ENCODE measurements around the gene RBM15B.
"Not testable (repeated sequence)": the region's sequence is repeated elsewhere in the genome, so short reads cannot be mapped to it uniquely, and the experiment has no call there.

The RBM15B gene

GRCh38 chr3:51384055-51384725 is 6.9 kb upstream of the RBM15B start:
- H3K4me3 ChIP-seq (ENCODE audit: low read depth, low read length), result peak overlapping the region; percentile 78
- TF ChIP-seq CTCF (IDR thresholded peaks at IDR 0.05; ENCODE audit: low read depth, low read length), result no peak

- TF ChIP-seq CTCF (IDR thresholded peaks at IDR 0.05; ENCODE audit: low read depth, low read length), result no peak
- peak within 1 kb of the TSS; percentile 78 for H3K4me3 ChIP-seq (ENCODE audit: low read depth, low read length)
Measured at GRCh38 chr3:51384726-51385473, 6.2 kb upstream of the RBM15B start, which contains the start of gene MANF. Gene MANF (plus strand): TSS chr3:51385291. CDS start chr3:51385343, 52 bp downstream.

GRCh38 chr3:51385621-51386091 is 5.4 kb upstream of the RBM15B start:
- no peak for TF ChIP-seq CTCF (IDR thresholded peaks at IDR 0.05; ENCODE audit: low read depth, low read length)
- peak overlapping the region; percentile 78 for H3K4me3 ChIP-seq (ENCODE audit: low read depth, low read length)

- H3K4me3 ChIP-seq (ENCODE audit: low read depth, low read length), result peak overlapping the region; percentile 78
- no peak for TF ChIP-seq CTCF (IDR thresholded peaks at IDR 0.05; ENCODE audit: low read depth, low read length)
Measured at GRCh38 chr3:51386159-51386851, 4.8 kb upstream of the RBM15B start.

- no peak for TF ChIP-seq CTCF (IDR thresholded peaks at IDR 0.05; ENCODE audit: low read depth, low read length)
- peak overlapping the region; percentile 78 for H3K4me3 ChIP-seq (ENCODE audit: low read depth, low read length)
Measured at GRCh38 chr3:51386852-51387229, 4.2 kb upstream of the RBM15B start.

- H3K4me3 ChIP-seq (ENCODE audit: low read depth, low read length), result not testable (repeated sequence)
Measured at GRCh38 chr3:51387281-51387680, 3.8 kb upstream of the RBM15B start.

GRCh38 chr3:51388286-51389029 is 2.6 kb upstream of the RBM15B start:
- TF ChIP-seq CTCF (IDR thresholded peaks at IDR 0.05; ENCODE audit: low read depth, low read length), result no peak; the same call in 1 of the 2 replicates
- no peak overlapping the region for H3K4me3 ChIP-seq (ENCODE audit: low read depth, low read length)

Measured in WI38 (cell line).